ENCODE results near the gene SCAPER. TPM values are rescaled to one million over a fixed set of nuclear protein-coding genes. Genes with fewer than 3 reads are reported as not detected.
"Not testable (repeated sequence)": the region's sequence is repeated elsewhere in the genome, so short reads cannot be mapped to it uniquely, and the experiment has no call there.

SCAPER gene
- total RNA-seq, 2 experiments from 2014 or later, result 10.4 to 22.3 TPM

- no peaks in the 10 kb centered on the region for H3K79me2 ChIP-seq (ENCODE audit: insufficient read depth, low read depth, low read length)
- intact Hi-C loops (cut with micrococcal nuclease; ENCODE audit: unreplicated experiment), result no loop called here
- no peak overlapping the region for H3K4me2 ChIP-seq (ENCODE audit: low read length)
- CTCF ChIA-PET (ENCODE audit: unreplicated experiment), result no interaction called here
- no peak overlapping the region for H2AFZ ChIP-seq (ENCODE audit: low read length)
- POLR2A ChIA-PET, result interaction anchor here (0.6 kb wide), 1 partner anchor 1816 kb away, joined by 4 read pairs; no protein-coding TSS in a partner anchor
- DNase-seq (ENCODE audit: low spot score), result no peak
- H3K4me3 ChIP-seq (ENCODE audit: low read depth, low read length, poor library complexity, severe bottlenecking), result no peak overlapping the region
- no peaks in the 10 kb centered on the region for H3K4me1 ChIP-seq (ENCODE audit: insufficient read depth, low read length, poor library complexity, severe bottlenecking)
- BruUV-seq (replicated peaks), result no TSS peak
- H3K9me3 ChIP-seq (ENCODE audit: low read length), result no peaks in the 10 kb centered on the region
- no peaks in the 10 kb centered on the region for H4K20me1 ChIP-seq (ENCODE audit: insufficient read depth, low read length)
- no peak overlapping the region for H3K27ac ChIP-seq (ENCODE audit: low read depth, low read length, poor library complexity, severe bottlenecking)
- TF ChIP-seq EZH2phosphoT487 (IDR thresholded peaks at IDR 0.05; ENCODE audit: borderline replicate concordance, low read depth, low read length) (no peak), CTCF (conservative IDR thresholded peaks at IDR 0.05; ENCODE audit: low read length) (no peak)
- no peaks in the 10 kb centered on the region for H3K9me2 ChIP-seq (ENCODE audit: insufficient read depth, low read length)
- no peaks in the 10 kb centered on the region for H3K36me3 ChIP-seq (ENCODE audit: insufficient read depth, low read length)
These were observed 44.9 kb downstream of the SCAPER start for GRCh38 chr15:76860201-76860600.

- intact Hi-C loops (cut with micrococcal nuclease; ENCODE audit: unreplicated experiment); H4K20me1 ChIP-seq (ENCODE audit: insufficient read depth, low read length); H3K4me1 ChIP-seq (ENCODE audit: insufficient read depth, low read length, poor library complexity, severe bottlenecking); CTCF ChIA-PET (ENCODE audit: unreplicated experiment); H3K9me3 ChIP-seq (ENCODE audit: low read length); DNase-seq (ENCODE audit: low spot score); H2AFZ ChIP-seq (ENCODE audit: low read length); H3K4me2 ChIP-seq (ENCODE audit: low read length); H3K4me3 ChIP-seq (ENCODE audit: low read depth, low read length, poor library complexity, severe bottlenecking); H3K36me3 ChIP-seq (ENCODE audit: insufficient read depth, low read length); H3K27ac ChIP-seq (ENCODE audit: low read depth, low read length, poor library complexity, severe bottlenecking); BruUV-seq (replicated peaks); H3K9me2 ChIP-seq (ENCODE audit: insufficient read depth, low read length); H3K79me2 ChIP-seq (ENCODE audit: insufficient read depth, low read depth, low read length): not testable (repeated sequence)
- POLR2A ChIA-PET, result interaction anchor here (0.7 to 0.9 kb wide), 2 partner anchors 43 to 1087 kb away, joined by 3 read pairs; no protein-coding TSS in a partner anchor
These were observed 54.8 kb downstream of the SCAPER start for GRCh38 chr15:76850367-76850766.

- H3K9me2 ChIP-seq (ENCODE audit: insufficient read depth, low read length), result no peaks in the 10 kb centered on the region
- TF ChIP-seq CTCF (conservative IDR thresholded peaks at IDR 0.05; ENCODE audit: low read length), result no peak
- H3K9me3 ChIP-seq (ENCODE audit: low read length), result no peaks in the 10 kb centered on the region
- H3K27ac ChIP-seq (ENCODE audit: low read depth, low read length, poor library complexity, severe bottlenecking), result no peak overlapping the region
- BruUV-seq (replicated peaks), result no TSS peak
- H3K4me2 ChIP-seq (ENCODE audit: low read length), result no peak overlapping the region
- 0 out of 2 replicates have a peak, but pooled peaks cover 4% of the 10 kb centered on the region for H3K36me3 ChIP-seq (ENCODE audit: insufficient read depth, low read length)
- no peak overlapping the region for H2AFZ ChIP-seq (ENCODE audit: low read length)
- no peak overlapping the region for H3K4me3 ChIP-seq (ENCODE audit: low read depth, low read length, poor library complexity, severe bottlenecking)
- no peaks in the 10 kb centered on the region for H3K4me1 ChIP-seq (ENCODE audit: insufficient read depth, low read length, poor library complexity, severe bottlenecking)
- DNase-seq (ENCODE audit: low spot score), result no peak
- no peaks in the 10 kb centered on the region for H3K79me2 ChIP-seq (ENCODE audit: insufficient read depth, low read depth, low read length)
- intact Hi-C loops (cut with micrococcal nuclease; ENCODE audit: unreplicated experiment), result loop anchor here (10.0 kb wide), 1 partner anchor 612 kb away; no protein-coding TSS in a partner anchor
- POLR2A ChIA-PET, result no interaction called here
- CTCF ChIA-PET (ENCODE audit: unreplicated experiment), result no interaction called here
- no peaks in the 10 kb centered on the region for H4K20me1 ChIP-seq (ENCODE audit: insufficient read depth, low read length)
These were observed 58.4 kb downstream of the SCAPER start for GRCh38 chr15:76846782-76847181.

Measured in OCI-LY7 (cell line).